Measurements from ENCODE around the gene HRG.

Gene HRG

DNA sequence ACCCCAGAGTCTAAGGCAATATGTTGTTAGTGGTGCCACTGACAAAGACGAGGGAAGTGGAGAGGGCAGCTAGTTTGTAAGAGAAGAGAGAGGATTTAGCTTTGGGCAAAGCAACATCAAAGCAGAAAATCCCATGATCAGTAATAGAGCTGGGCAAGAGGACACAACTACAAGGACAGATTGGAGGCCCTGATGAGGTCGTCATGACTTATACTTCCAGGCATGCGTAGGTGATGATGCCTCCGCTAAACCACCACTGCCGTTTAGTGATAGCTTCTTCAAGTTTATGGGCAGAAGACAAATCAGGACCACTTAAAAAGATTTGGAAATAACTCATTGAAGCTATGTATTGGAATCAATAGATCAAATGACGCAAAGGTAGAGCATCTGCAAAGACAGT, 2.6 kb downstream of the HRG start:
- TF ChIP-seq, protein P1, sequence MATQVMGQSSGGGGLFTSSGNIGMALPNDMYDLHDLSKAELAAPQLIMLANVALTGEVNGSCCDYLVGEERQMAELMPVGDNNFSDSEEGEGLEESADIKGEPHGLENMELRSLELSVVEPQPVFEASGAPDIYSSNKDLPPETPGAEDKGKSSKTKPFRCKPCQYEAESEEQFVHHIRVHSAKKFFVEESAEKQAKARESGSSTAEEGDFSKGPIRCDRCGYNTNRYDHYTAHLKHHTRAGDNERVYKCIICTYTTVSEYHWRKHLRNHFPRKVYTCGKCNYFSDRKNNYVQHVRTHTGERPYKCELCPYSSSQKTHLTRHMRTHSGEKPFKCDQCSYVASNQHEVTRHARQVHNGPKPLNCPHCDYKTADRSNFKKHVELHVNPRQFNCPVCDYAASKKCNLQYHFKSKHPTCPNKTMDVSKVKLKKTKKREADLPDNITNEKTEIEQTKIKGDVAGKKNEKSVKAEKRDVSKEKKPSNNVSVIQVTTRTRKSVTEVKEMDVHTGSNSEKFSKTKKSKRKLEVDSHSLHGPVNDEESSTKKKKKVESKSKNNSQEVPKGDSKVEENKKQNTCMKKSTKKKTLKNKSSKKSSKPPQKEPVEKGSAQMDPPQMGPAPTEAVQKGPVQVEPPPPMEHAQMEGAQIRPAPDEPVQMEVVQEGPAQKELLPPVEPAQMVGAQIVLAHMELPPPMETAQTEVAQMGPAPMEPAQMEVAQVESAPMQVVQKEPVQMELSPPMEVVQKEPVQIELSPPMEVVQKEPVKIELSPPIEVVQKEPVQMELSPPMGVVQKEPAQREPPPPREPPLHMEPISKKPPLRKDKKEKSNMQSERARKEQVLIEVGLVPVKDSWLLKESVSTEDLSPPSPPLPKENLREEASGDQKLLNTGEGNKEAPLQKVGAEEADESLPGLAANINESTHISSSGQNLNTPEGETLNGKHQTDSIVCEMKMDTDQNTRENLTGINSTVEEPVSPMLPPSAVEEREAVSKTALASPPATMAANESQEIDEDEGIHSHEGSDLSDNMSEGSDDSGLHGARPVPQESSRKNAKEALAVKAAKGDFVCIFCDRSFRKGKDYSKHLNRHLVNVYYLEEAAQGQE (IDR thresholded peaks at IDR 0.05; ENCODE audit: insufficient read depth in 1 of 2, low read depth in 2 of 2, low read length in 2 of 2): no peak
- TF ChIP-seq FOXP2 (optimal IDR thresholded peaks at IDR 0.05; ENCODE audit: borderline replicate concordance, extremely low read depth, extremely low read length, insufficient read depth): no peak
- TF ChIP-seq POLR2AphosphoS5 (IDR thresholded peaks at IDR 0.05; ENCODE audit: low read depth, low read length): no peak
- TF ChIP-seq SIN3A (IDR thresholded peaks at IDR 0.05; ENCODE audit: borderline replicate concordance, insufficient read depth, low read length): no peak
- no peak for TF ChIP-seq TAF1 (IDR thresholded peaks at IDR 0.05; ENCODE audit: borderline replicate concordance, insufficient read depth, low read length)

DNA sequence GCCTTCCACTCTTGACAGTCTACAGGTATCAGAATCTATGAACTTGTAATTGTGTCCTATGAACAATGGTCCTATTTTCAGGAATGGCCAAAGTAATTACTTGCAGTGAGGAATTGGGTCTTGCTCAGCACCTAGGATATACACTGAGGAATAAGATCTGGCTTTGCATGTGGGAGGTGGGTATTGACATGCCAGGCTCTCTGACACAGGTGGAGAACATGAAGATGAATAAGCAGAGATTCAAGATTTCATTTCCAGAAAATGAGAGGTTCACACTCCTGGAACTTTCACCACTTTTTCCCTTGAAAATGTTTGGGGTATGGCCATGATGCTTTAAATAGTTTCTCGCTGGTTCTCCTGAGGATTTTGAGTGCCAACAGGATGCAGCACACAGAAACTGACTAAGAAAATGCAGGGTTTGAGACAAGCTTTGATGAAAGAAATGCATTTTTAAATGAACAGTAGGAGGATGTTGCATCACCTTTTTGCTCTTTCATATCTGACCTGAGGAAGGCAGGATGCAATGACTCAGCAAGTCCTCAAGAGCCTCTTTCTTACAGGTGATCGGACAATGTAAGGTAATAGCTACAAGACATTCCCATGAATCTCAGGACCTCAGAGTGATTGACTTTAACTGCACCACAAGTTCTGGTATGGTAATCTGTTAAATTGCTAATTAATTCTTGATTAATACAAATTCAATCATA, 3.7 kb downstream of the HRG start:
- no peak for TF ChIP-seq POLR2AphosphoS5 (IDR thresholded peaks at IDR 0.05; ENCODE audit: low read depth, low read length)
- TF ChIP-seq, protein P1 (IDR thresholded peaks at IDR 0.05; ENCODE audit: insufficient read depth in 1 of 2, low read depth in 2 of 2, low read length in 2 of 2): no peak
- TF ChIP-seq TAF1 (IDR thresholded peaks at IDR 0.05; ENCODE audit: borderline replicate concordance, insufficient read depth, low read length): no peak
- no peak for TF ChIP-seq FOXP2 (optimal IDR thresholded peaks at IDR 0.05; ENCODE audit: borderline replicate concordance, extremely low read depth, extremely low read length, insufficient read depth)
- no peak for TF ChIP-seq SIN3A (IDR thresholded peaks at IDR 0.05; ENCODE audit: borderline replicate concordance, insufficient read depth, low read length)

DNA sequence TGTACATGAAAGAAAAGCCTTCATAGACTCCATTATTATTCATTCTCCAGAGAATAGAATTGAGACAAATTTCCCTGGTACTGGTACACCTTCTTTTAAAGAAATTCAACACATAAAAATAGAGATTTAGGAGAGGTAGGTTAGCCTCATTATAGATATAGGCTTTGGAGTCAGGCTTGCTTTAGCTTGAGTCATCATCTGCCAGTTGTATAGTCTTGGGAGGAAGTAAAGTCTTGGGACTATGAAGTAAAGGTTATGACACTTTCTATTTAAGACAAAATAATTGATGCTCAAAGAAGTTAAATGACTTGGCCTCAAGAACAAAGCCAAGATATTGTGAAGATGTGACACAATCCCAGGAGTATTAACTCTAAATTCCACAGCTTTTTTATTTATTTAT, 4.3 kb downstream of the HRG start:
- TF ChIP-seq TAF1 (IDR thresholded peaks at IDR 0.05; ENCODE audit: borderline replicate concordance, insufficient read depth, low read length) (no peak), FOXP2 (optimal IDR thresholded peaks at IDR 0.05; ENCODE audit: borderline replicate concordance, extremely low read depth, extremely low read length, insufficient read depth) (no peak)

DNA sequence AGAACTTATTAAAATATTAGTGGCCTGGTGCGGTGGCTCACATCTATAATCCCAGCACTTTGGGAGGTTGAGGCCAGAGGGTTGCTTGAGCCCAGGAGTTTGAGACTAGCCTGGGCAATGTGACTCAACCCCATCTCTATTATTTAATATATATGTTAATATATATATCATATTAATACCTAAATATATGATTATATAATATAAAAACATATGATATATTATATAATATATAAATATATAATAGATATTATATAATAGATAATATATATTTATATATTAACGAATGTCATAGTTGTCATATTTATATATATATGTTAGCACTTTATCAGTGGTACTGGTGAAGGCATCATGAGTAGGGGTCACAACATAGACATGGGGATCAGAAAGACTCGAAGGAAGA, 5.2 kb downstream of the HRG start:
- TF ChIP-seq POLR2AphosphoS5 (IDR thresholded peaks at IDR 0.05; ENCODE audit: low read depth, low read length) (no peak), FOXP2 (optimal IDR thresholded peaks at IDR 0.05; ENCODE audit: borderline replicate concordance, extremely low read depth, extremely low read length, insufficient read depth) (no peak), SIN3A (IDR thresholded peaks at IDR 0.05; ENCODE audit: borderline replicate concordance, insufficient read depth, low read length) (no peak), TAF1 (IDR thresholded peaks at IDR 0.05; ENCODE audit: borderline replicate concordance, insufficient read depth, low read length) (no peak)
- TF ChIP-seq, protein P1 (IDR thresholded peaks at IDR 0.05; ENCODE audit: insufficient read depth in 1 of 2, low read depth in 2 of 2, low read length in 2 of 2): no peak

DNA sequence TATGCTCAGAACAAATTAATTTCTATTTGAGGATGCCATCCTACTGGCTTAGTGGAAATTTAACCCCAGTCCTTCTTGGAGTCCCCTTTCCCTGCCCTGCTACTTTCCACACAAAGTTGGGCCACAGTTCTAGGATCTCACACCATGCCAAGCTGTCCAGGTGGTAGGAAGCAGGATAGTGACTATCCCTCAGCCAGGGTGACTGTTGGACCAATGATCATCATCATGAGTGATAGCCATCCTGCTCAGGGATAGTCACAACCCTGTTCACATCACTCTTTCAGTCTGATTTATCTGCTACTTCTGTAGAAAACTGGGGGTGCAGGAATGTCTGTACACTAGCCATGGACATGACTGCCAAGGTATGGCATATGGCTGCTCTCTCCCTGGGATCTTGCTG, 12.8 kb downstream of the HRG start:
- TF ChIP-seq TAF1 (IDR thresholded peaks at IDR 0.05; ENCODE audit: borderline replicate concordance, insufficient read depth, low read length) (no peak), POLR2AphosphoS5 (IDR thresholded peaks at IDR 0.05; ENCODE audit: low read depth, low read length) (no peak), SIN3A (IDR thresholded peaks at IDR 0.05; ENCODE audit: borderline replicate concordance, insufficient read depth, low read length) (no peak), FOXP2 (optimal IDR thresholded peaks at IDR 0.05; ENCODE audit: borderline replicate concordance, extremely low read depth, extremely low read length, insufficient read depth) (no peak)
- TF ChIP-seq, protein P1 (IDR thresholded peaks at IDR 0.05; ENCODE audit: insufficient read depth in 1 of 2, low read depth in 2 of 2, low read length in 2 of 2): no peak

Data from PFSK-1 (cell line).